GM23248 (cell line): ENCODE measurements around the gene BCAP29. TPM values are rescaled to one million over a fixed set of nuclear protein-coding genes. Genes with fewer than 3 reads are reported as not detected.

ENCODE experiments used
- DNase-seq: peaks from one replicate; pipeline ENCODE4 v3.0.0-alpha.2; 2015
- H2AFZ ChIP-seq: fragments of 200-600 bp; sonication (generic); 2 replicates; pipeline ENCODE4 v1.6.1; 2016; ENCODE audit warnings: antibody characterized with exemption
- H3F3A ChIP-seq: fragments of 200-600 bp; sonication (generic); 2 replicates; pipeline ENCODE4 v1.6.1; 2016; ENCODE audit warnings: mild to moderate bottlenecking, antibody characterized with exemption, mixed run types; ENCODE audit not compliant: insufficient read depth
- H3K27ac ChIP-seq: fragments of 200-600 bp; sonication (generic); 2 replicates; pipeline ENCODE4 v1.5.1; 2016; ENCODE audit warnings: mild to moderate bottlenecking
- H3K27me3 ChIP-seq: fragments of 200-600 bp; sonication (generic); replicated peaks from 2 replicates; pipeline ENCODE4 v1.6.1; 2016; ENCODE audit warnings: mild to moderate bottlenecking; ENCODE audit not compliant: insufficient read depth
- H3K36me3 ChIP-seq: fragments of 200-600 bp; sonication (generic); 2 replicates; pipeline ENCODE4 v1.6.1; 2016; ENCODE audit warnings: low read depth, mild to moderate bottlenecking
- H3K4me1 ChIP-seq: fragments of 200-600 bp; sonication (generic); 2 replicates; pipeline ENCODE4 v1.6.1; 2016; ENCODE audit warnings: mild to moderate bottlenecking; ENCODE audit not compliant: insufficient read depth
- H3K4me2 ChIP-seq: fragments of 200-600 bp; sonication (generic); one replicate; pipeline ENCODE4 v1.6.1; 2016; ENCODE audit warnings: mild to moderate bottlenecking; ENCODE audit not compliant: unreplicated experiment
- H3K4me3 ChIP-seq: fragments of 200-600 bp; sonication (generic); 2 replicates; pipeline ENCODE4 v1.5.1; 2016; ENCODE audit warnings: mild to moderate bottlenecking
- H3K79me2 ChIP-seq: fragments of 200-600 bp; sonication (generic); 2 replicates; pipeline ENCODE4 v1.6.1; 2016; ENCODE audit warnings: mild to moderate bottlenecking; ENCODE audit not compliant: insufficient read depth
- H3K9ac ChIP-seq: fragments of 200-600 bp; sonication (generic); 2 replicates; pipeline ENCODE4 v1.6.1; 2016; ENCODE audit warnings: mild to moderate bottlenecking
- H3K9me2 ChIP-seq: fragments of 200-600 bp; sonication (generic); 2 replicates; pipeline ENCODE4 v1.6.1; 2016; ENCODE audit warnings: mixed run types, mild to moderate bottlenecking, moderate library complexity; ENCODE audit not compliant: insufficient read depth
- H3K9me3 ChIP-seq: fragments of 200-600 bp; sonication (generic); one replicate; pipeline ENCODE4 v1.6.1; 2017; ENCODE audit warnings: low read depth
- H4K20me1 ChIP-seq: fragments of 200-600 bp; sonication (generic); 2 replicates; pipeline ENCODE4 v1.6.0; 2016; ENCODE audit not compliant: insufficient read depth
- EZH2 ChIP-seq: fragments of 200-600 bp; sonication (generic); IDR thresholded peaks from 2 replicates; pipeline ENCODE4 v1.6.1; 2018; ENCODE audit warnings: antibody characterized with exemption, mild to moderate bottlenecking; ENCODE audit not compliant: insufficient read depth, poor library complexity, severe bottlenecking
- EZH2phosphoT487 ChIP-seq: fragments of 200-600 bp; sonication (generic); IDR thresholded peaks from 2 replicates; pipeline ENCODE4 v1.6.1; 2018; ENCODE audit warnings: antibody characterized with exemption, moderate library complexity, mild to moderate bottlenecking, low read depth; ENCODE audit not compliant: insufficient read depth
- WGBS, 2 experiments: methylation state at CpG; one replicate each; pipeline ENCODE4 v1.1.6; 2015 to 2017; ENCODE audit warnings: low lambda C conversion rate in 2 of 2, low coverage in 1 of 2; ENCODE audit errors: missing lambda C conversion rate in 2 of 2; 5-methylcytosine and 5-hydroxymethylcytosine counted together
- in situ Hi-C: fragments of 300-500 bp; cut with MboI; formaldehyde crosslinking; loops from 2 replicates; pipeline ENCODE4 v1.15.0; 2020
- polyA plus RNA-seq: library from polyadenylated mRNA; unstranded; fragments of >200 nt; fragmentation: Nextera tagmentation; extraction: Ambion mirVana; gene quantifications from 2 replicates; pipeline ENCODE4 v1.2.1, GENCODE V29; 2016
- total RNA-seq: library from RNA; depleted of rRNA; stranded (reverse); fragments of >200 nt; shearing (Covaris generic); gene quantifications from 2 replicates; pipeline ENCODE4 v1.2.3, GENCODE V29; 2014

Gene BCAP29
- total and polyA plus RNA-seq, 2 experiments from 2014 or later, result 106 to 138 TPM

- Histone ChIP-seq H3K27ac (peak within 1 kb of the TSS; percentile 79), H3K36me3 (no peaks in the 10 kb centered on the region), H3K4me3 (peak within 1 kb of the TSS; percentile 88), H3K27me3 (no peaks in the 10 kb centered on the region), H3K9me2 (no peaks in the 10 kb centered on the region), H3F3A (peaks cover 31% of the 10 kb centered on the region), H2AFZ (peak within 1 kb of the TSS; percentile 90), H3K4me1 (peaks cover 37% of the 10 kb centered on the region), H4K20me1 (no peaks in the 10 kb centered on the region), H3K9ac (peak within 1 kb of the TSS; percentile 94), H3K79me2 (peaks cover 45% of the 10 kb centered on the region), H3K9me3 (no peaks in the 10 kb centered on the region), H3K4me2 (peak within 1 kb of the TSS; percentile 97)
- TF ChIP-seq EZH2phosphoT487 (no peak), EZH2 (no peak)
- 1 to 3% methylated on average over 23 to 37 of the region's 55 CpGs for WGBS, 2 experiments
- DNase-seq, result peak; percentile 91
- in situ Hi-C loops, result no loop called here
Observed at GRCh38 chr7:107563775-107564552, 16.1 kb upstream of the BCAP29 start, which contains the start of the genes COG5 and DUS4L. Gene COG5, minus strand, starts transcription at chr7:107563920. Its CDS starts 24 bp downstream, at chr7:107563896. Gene DUS4L, plus strand, starts transcription at chr7:107563971. Its CDS starts 3,100 bp downstream, at chr7:107567071.

GRCh38 chr7:107564553-107565298, 15.3 kb upstream of the BCAP29 start:
- H2AFZ ChIP-seq, result peak overlapping the region; percentile 90
- H3K27me3 ChIP-seq, result no peaks in the 10 kb centered on the region
- DNase-seq, result peak; percentile 91
- no peaks in the 10 kb centered on the region for H3K9me2 ChIP-seq
- in situ Hi-C loops, result no loop called here
- peak overlapping the region; percentile 84 for H3K4me2 ChIP-seq
- H4K20me1 ChIP-seq, result no peaks in the 10 kb centered on the region
- H3K9ac ChIP-seq, result peak overlapping the region; percentile 94
- TF ChIP-seq EZH2, result no peak
- TF ChIP-seq EZH2phosphoT487, result no peak
- H3K36me3 ChIP-seq, result no peaks in the 10 kb centered on the region
- no peaks in the 10 kb centered on the region for H3K9me3 ChIP-seq
- peak overlapping the region; percentile 79 for H3K27ac ChIP-seq
- peaks cover 38% of the 10 kb centered on the region for H3K79me2 ChIP-seq
- peaks cover 29% of the 10 kb centered on the region for H3K4me1 ChIP-seq
- WGBS, 2 experiments, result 26 to 28% methylated on average over 9 of the region's 9 CpGs
- H3F3A ChIP-seq, result peaks cover 24% of the 10 kb centered on the region
- H3K4me3 ChIP-seq, result peak overlapping the region; percentile 88

- H2AFZ ChIP-seq, result no peak overlapping the region
- no peak overlapping the region for H3K27ac ChIP-seq
- 100% methylated on average over 2 of the region's 2 CpGs for WGBS, 2 experiments
- no peak for DNase-seq
- H4K20me1 ChIP-seq, result no peaks in the 10 kb centered on the region
- peaks cover 5% of the 10 kb centered on the region for H3K4me1 ChIP-seq
- H3K4me3 ChIP-seq, result no peak overlapping the region
- H3K27me3 ChIP-seq, result no peaks in the 10 kb centered on the region
- 0 out of 2 replicates have a peak, but pooled peaks cover 4% of the 10 kb centered on the region for H3K36me3 ChIP-seq
- TF ChIP-seq EZH2 (no peak), EZH2phosphoT487 (no peak)
- no peaks in the 10 kb centered on the region for H3K9me2 ChIP-seq
- no peaks in the 10 kb centered on the region for H3K79me2 ChIP-seq
- no peak overlapping the region for H3K9ac ChIP-seq
- in situ Hi-C loops, result no loop called here
- H3F3A ChIP-seq, result peaks cover 2% of the 10 kb centered on the region; the same call in 1 of the 2 replicates
- H3K9me3 ChIP-seq, result no peaks in the 10 kb centered on the region
- no peak overlapping the region for H3K4me2 ChIP-seq
Observed at GRCh38 chr7:107570298-107570697, 9.7 kb upstream of the BCAP29 start.

GRCh38 chr7:107573537-107573936, 6.5 kb upstream of the BCAP29 start:
- peaks cover 4% of the 10 kb centered on the region; the same call in 1 of the 2 replicates for H3K79me2 ChIP-seq
- TF ChIP-seq EZH2 (no peak), EZH2phosphoT487 (no peak)

More at GRCh38 chr7:107573537-107573936, 6.5 kb upstream of the BCAP29 start:
- Histone ChIP-seq H3K36me3 (0 out of 2 replicates have a peak, but pooled peaks cover 4% of the 10 kb centered on the region), H3K27me3 (no peaks in the 10 kb centered on the region), H3K9ac (no peak overlapping the region), H3K9me2 (no peaks in the 10 kb centered on the region), H4K20me1 (no peaks in the 10 kb centered on the region), H2AFZ (no peak overlapping the region), H3K4me2 (no peak overlapping the region), H3K4me3 (no peak overlapping the region), H3K9me3 (no peaks in the 10 kb centered on the region), H3K27ac (no peak overlapping the region), H3K4me1 (no peaks in the 10 kb centered on the region), H3F3A (no peaks in the 10 kb centered on the region)
- WGBS, 2 experiments, result 96 to 97% methylated on average over 4 of the region's 4 CpGs
- DNase-seq, result no peak
- in situ Hi-C loops, result no loop called here
